Measurements from ENCODE around the gene PPP1R9A.

DNA sequence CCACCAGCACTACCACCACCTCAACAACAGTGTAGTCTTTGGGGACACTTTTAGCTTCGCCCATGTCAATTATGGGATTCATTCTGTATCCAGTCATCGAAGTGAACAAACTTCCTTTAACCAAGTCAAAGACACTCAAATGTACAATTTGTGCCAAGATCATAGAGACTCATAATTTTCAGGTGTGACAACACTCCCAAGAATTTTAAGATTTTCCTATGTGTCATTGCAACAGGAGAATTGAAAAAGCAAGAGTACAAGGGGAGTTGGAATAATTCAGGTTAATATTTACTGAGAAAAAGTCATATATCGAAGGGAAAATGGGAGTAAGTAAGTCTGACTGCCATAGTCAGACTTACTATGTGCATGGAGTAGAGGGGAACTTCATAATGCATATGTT, 390.7 kb downstream of the PPP1R9A start:
- TF ChIP-seq GATA3 (IDR thresholded peaks at IDR 0.05; ENCODE audit: low read depth, low read length): no peak
- TF ChIP-seq GATA2 (IDR thresholded peaks at IDR 0.05; ENCODE audit: low read depth, low read length): no peak

Measured in SH-SY5Y (cell line).